DOHH2 (cell line): Measurements from ENCODE around the gene NAGS.

ENCODE experiments used
- H3F3A ChIP-seq: fragments of 200-600 bp; sonication (generic), shearing (Covaris generic); 2 replicates; pipeline ENCODE4 v1.6.0; 2016; ENCODE audit warnings: antibody characterized with exemption, mild to moderate bottlenecking; ENCODE audit not compliant: control insufficient read depth, insufficient read depth
- H3K27ac ChIP-seq: fragments of 200-600 bp; sonication (generic); 2 replicates; pipeline ENCODE4 v1.5.1; 2014; ENCODE audit warnings: low read depth, mild to moderate bottlenecking, low read length, moderate library complexity
- H3K27me3 ChIP-seq: fragments of 200-600 bp; sonication (generic); 2 replicates; pipeline ENCODE4 v1.6.1; 2014; ENCODE audit warnings: mild to moderate bottlenecking, low read length, mixed read lengths; ENCODE audit not compliant: control insufficient read depth
- H3K36me3 ChIP-seq: fragments of 200-600 bp; sonication (generic); 2 replicates; pipeline ENCODE4 v1.6.1; 2014; ENCODE audit warnings: mild to moderate bottlenecking, low read length, moderate library complexity, mixed read lengths; ENCODE audit not compliant: control insufficient read depth
- H3K4me1 ChIP-seq: fragments of 200-600 bp; sonication (generic); 2 replicates; pipeline ENCODE4 v1.6.1; 2014; ENCODE audit warnings: mild to moderate bottlenecking, low read length, mixed read lengths; ENCODE audit not compliant: control insufficient read depth
- H3K4me2 ChIP-seq: fragments of 200-600 bp; sonication (generic); 2 replicates; pipeline ENCODE4 v1.6.0; 2014; ENCODE audit warnings: mild to moderate bottlenecking, low read length, moderate library complexity
- H3K4me3 ChIP-seq: fragments of 200-600 bp; sonication (generic); 2 replicates; pipeline ENCODE4 v1.5.1; 2014; ENCODE audit warnings: mild to moderate bottlenecking, low read length, mixed read lengths
- H3K79me2 ChIP-seq: fragments of 200-600 bp; sonication (generic); 2 replicates; pipeline ENCODE4 v1.6.1; 2014; ENCODE audit warnings: mild to moderate bottlenecking, low read length, mixed read lengths; ENCODE audit not compliant: control insufficient read depth
- H3K9me2 ChIP-seq: fragments of 200-600 bp; sonication (generic); replicated peaks from 2 replicates; pipeline ENCODE4 v1.6.1; 2014; ENCODE audit warnings: mild to moderate bottlenecking, low read length, mixed read lengths; ENCODE audit not compliant: control insufficient read depth
- H3K9me3 ChIP-seq: fragments of 200-600 bp; sonication (generic); 2 replicates; pipeline ENCODE4 v1.6.1; 2014; ENCODE audit warnings: antibody characterized with exemption, low read length, mixed read lengths; ENCODE audit not compliant: control insufficient read depth, insufficient read depth
- H4K20me1 ChIP-seq: fragments of 200-600 bp; sonication (generic); 2 replicates; pipeline ENCODE4 v1.6.0; 2014; ENCODE audit warnings: low read depth, mild to moderate bottlenecking, antibody characterized with exemption, low read length, moderate library complexity; ENCODE audit not compliant: control insufficient read depth, insufficient read depth
- CTCF ChIP-seq: fragments of 200-600 bp; sonication (generic); IDR thresholded peaks from one replicate; pipeline ENCODE4 v1.5.1; 2014; ENCODE audit warnings: antibody characterized with exemption, mild to moderate bottlenecking, low read depth, low read length; ENCODE audit not compliant: poor library complexity, severe bottlenecking
- EZH2phosphoT487 ChIP-seq: fragments of 200-600 bp; sonication (generic); IDR thresholded peaks from 2 replicates; pipeline ENCODE4 v1.6.1; 2017; ENCODE audit warnings: borderline replicate concordance, mild to moderate bottlenecking, antibody characterized with exemption, low read length, moderate library complexity, mixed read lengths

NAGS gene

GRCh38 chr17:43983196-43983514 is 21.3 kb upstream of the NAGS start:
- TF ChIP-seq CTCF (no peak), EZH2phosphoT487 (no peak)
- Histone ChIP-seq H3K27me3 (peaks cover 2% of the 10 kb centered on the region; the same call in 1 of the 2 replicates), H3K79me2 (no peaks in the 10 kb centered on the region), H3K4me3 (no peak overlapping the region), H3K4me2 (no peak overlapping the region), H3K9me2 (no peaks in the 10 kb centered on the region), H3K9me3 (no peaks in the 10 kb centered on the region), H3F3A (no peaks in the 10 kb centered on the region), H3K27ac (no peak overlapping the region), H3K36me3 (no peaks in the 10 kb centered on the region), H3K4me1 (no peaks in the 10 kb centered on the region), H4K20me1 (no peaks in the 10 kb centered on the region)

DNA sequence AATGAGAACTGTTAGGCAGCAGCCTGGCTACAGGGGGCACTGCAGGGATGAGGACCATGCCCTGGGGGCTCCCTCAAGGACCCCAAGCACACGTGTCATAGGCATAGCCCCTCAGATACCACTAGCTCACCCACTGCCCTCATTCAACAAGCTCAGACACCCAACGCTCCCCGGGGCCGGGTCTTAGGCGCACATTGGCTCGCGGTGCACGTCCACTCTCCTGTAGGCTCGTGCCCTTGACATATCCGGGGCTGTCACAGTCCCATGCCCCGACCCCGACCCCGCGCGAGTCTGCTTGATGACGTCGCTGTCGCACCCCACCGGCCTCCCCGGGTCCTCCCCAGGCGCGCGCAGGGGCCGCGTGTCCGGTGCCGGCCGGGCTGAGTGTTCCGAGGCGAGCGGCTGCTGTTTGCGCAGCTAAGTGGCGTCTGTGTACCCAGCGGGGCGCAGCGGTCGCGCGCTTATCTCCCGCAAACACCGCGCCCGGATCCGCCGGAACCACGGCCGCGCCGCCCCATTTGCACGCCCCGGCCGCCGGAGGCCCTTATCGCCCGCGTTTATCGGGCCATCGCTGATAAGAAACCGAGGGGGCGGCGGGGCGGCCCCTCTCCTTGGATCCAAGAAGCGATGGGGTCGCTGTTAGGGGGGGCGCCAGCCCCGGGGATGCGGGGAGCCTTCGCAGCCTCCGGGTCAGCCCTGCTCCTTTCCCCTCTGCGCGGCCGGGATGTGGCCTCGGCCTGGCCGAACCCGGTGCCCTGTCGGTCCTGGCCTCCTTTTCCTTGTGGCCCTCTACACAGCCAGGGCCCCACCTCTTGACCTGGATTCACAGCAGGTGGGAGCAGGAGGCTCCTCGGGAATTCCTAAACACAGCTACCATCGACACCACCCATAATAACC is 20.7 kb upstream of the NAGS start:
- H3K79me2 ChIP-seq = no peaks in the 10 kb centered on the region
- H4K20me1 ChIP-seq = no peaks in the 10 kb centered on the region
- no peaks in the 10 kb centered on the region for H3K9me3 ChIP-seq
- no peaks in the 10 kb centered on the region for H3K4me1 ChIP-seq
- TF ChIP-seq CTCF = peak; percentile 15
- no peak for TF ChIP-seq EZH2phosphoT487
- no peaks in the 10 kb centered on the region for H3K36me3 ChIP-seq
- no peaks in the 10 kb centered on the region for H3K9me2 ChIP-seq
- H3F3A ChIP-seq = no peaks in the 10 kb centered on the region
- H3K27me3 ChIP-seq = peaks cover 2% of the 10 kb centered on the region; the same call in 1 of the 2 replicates
- no peak overlapping the region for H3K27ac ChIP-seq
- H3K4me2 ChIP-seq = no peak overlapping the region
- H3K4me3 ChIP-seq = no peak overlapping the region

DNA sequence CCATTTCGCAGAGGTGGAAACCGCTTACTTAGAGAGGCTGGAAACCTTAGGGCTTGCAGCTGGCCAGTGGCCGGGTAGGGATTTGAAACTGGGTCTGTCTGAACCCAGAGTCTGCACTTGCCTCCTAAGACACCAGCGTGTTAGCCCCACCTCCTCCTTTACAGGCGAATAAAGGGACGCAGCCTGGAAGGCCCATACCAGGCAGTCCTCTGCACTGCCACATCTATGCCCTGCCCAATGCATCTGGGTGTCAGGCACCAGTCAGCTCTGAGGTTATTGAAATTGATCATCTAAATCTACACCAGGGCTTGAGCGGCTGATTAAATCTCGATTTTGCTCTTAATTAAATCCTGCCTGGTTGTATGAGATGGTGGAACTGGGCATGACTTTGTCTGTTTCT is 19.9 kb upstream of the NAGS start:
- no peak overlapping the region for H3K4me3 ChIP-seq
- H3K27me3 ChIP-seq = peaks cover 2% of the 10 kb centered on the region; the same call in 1 of the 2 replicates
- H3K4me1 ChIP-seq = no peaks in the 10 kb centered on the region
- no peaks in the 10 kb centered on the region for H4K20me1 ChIP-seq
- H3K27ac ChIP-seq = no peak overlapping the region
- H3K4me2 ChIP-seq = no peak overlapping the region
- no peaks in the 10 kb centered on the region for H3K9me3 ChIP-seq
- H3K36me3 ChIP-seq = no peaks in the 10 kb centered on the region
- no peak for TF ChIP-seq CTCF
- TF ChIP-seq EZH2phosphoT487 = no peak
- H3F3A ChIP-seq = no peaks in the 10 kb centered on the region
- H3K79me2 ChIP-seq = no peaks in the 10 kb centered on the region
- no peaks in the 10 kb centered on the region for H3K9me2 ChIP-seq
